Measurements from ENCODE around the gene NR4A1.

- TF ChIP-seq ZNF70 (CRISPR knock-in tag; IDR thresholded peaks at IDR 0.05) (no peak), ZFP3 (CRISPR knock-in tag; IDR thresholded peaks at IDR 0.05) (no peak), BACH2 (CRISPR knock-in tag; IDR thresholded peaks at IDR 0.05; ENCODE audit: borderline replicate concordance) (no peak), RARB (CRISPR knock-in tag; IDR thresholded peaks at IDR 0.05) (no peak), ZNF8 (CRISPR knock-in tag; IDR thresholded peaks at IDR 0.05) (no peak), PATZ1 (CRISPR knock-in tag; IDR thresholded peaks at IDR 0.05; ENCODE audit: borderline replicate concordance) (no peak), TOX (CRISPR knock-in tag; IDR thresholded peaks at IDR 0.05; ENCODE audit: borderline replicate concordance) (no peak), ZNF565 (CRISPR knock-in tag; conservative IDR thresholded peaks at IDR 0.05; ENCODE audit: low read depth) (no peak)
These were observed 19.1 kb downstream of the NR4A1 start for GRCh38 chr12:52070185-52070925.
